HG03354 (cell line): ENCODE data around the gene NOTCH4.
"Not testable (repeated sequence)": the region's sequence is repeated elsewhere in the genome, so short reads cannot be mapped to it uniquely, and the experiment has no call there.

Experiments
- ATAC-seq: cut with Tn5 transposase; IDR thresholded peaks from one replicate; pipeline ENCODE4 v1.9.1; 2021; ENCODE audit warnings: mild to moderate bottlenecking; ENCODE audit not compliant: unreplicated experiment, poor library complexity, severe bottlenecking

NOTCH4 gene

GRCh38 chr6:32195902-32196681 lies 27.8 kb downstream of the NOTCH4 start:
- peak; percentile 76 for ATAC-seq

GRCh38 chr6:32195652-32195901 lies 28.3 kb downstream of the NOTCH4 start:
- ATAC-seq = peak; percentile 79

- no peak for ATAC-seq
Observed at GRCh38 chr6:32194825-32195651, 28.8 kb downstream of the NOTCH4 start.

- ATAC-seq = no peak
Observed at GRCh38 chr6:32194388-32194787, 29.5 kb downstream of the NOTCH4 start.

- not testable (repeated sequence) for ATAC-seq
Observed at GRCh38 chr6:32193096-32193495, 30.8 kb downstream of the NOTCH4 start.

GRCh38 chr6:32192608-32193039 lies 31.2 kb downstream of the NOTCH4 start, which contains the start of gene GPSM3:
GPSM3 (minus strand) TSS chr6:32192643; CDS start chr6:32192513, 130 bp downstream.
- no peak for ATAC-seq

GRCh38 chr6:32191696-32192607 lies 31.9 kb downstream of the NOTCH4 start:
- ATAC-seq = no peak

GRCh38 chr6:32190911-32191677 lies 32.8 kb downstream of the NOTCH4 start:
- no peak for ATAC-seq

GRCh38 chr6:32190054-32190851 lies 33.6 kb downstream of the NOTCH4 start, which contains the start of gene PBX2:
PBX2 (minus strand) TSS chr6:32190202; CDS start chr6:32189915, 287 bp downstream.
- ATAC-seq = peak; percentile 62

- no peak for ATAC-seq
Observed at GRCh38 chr6:32189742-32190053, 34.2 kb downstream of the NOTCH4 start.

- ATAC-seq = no peak
Observed at GRCh38 chr6:32189069-32189741, 34.7 kb downstream of the NOTCH4 start.

- ATAC-seq = no peak
Observed at GRCh38 chr6:32188381-32189068, 35.3 kb downstream of the NOTCH4 start.

GRCh38 chr6:32187725-32188380 lies 36.0 kb downstream of the NOTCH4 start:
- ATAC-seq = not testable (repeated sequence)

GRCh38 chr6:32187009-32187709 lies 36.7 kb downstream of the NOTCH4 start:
- ATAC-seq = no peak

- not testable (repeated sequence) for ATAC-seq
Observed at GRCh38 chr6:32186151-32186840, 37.6 kb downstream of the NOTCH4 start.

- not testable (repeated sequence) for ATAC-seq
Observed at GRCh38 chr6:32185681-32186131, 38.2 kb downstream of the NOTCH4 start.
